H1 (cell line): Measurements from ENCODE around the gene INPP5A. TPM values are rescaled to one million over a fixed set of nuclear protein-coding genes. Genes with fewer than 3 reads are reported as not detected.

ENCODE experiments used
- CTCF ChIA-PET: fragments of 300-600 bp; sonication (Branson Sonifier 250); formaldehyde crosslinking; loops from one replicate; lab custom pipeline; 2021; ENCODE audit not compliant: partially characterized antibody; lab: Charles Lee
- POLR2A ChIA-PET: fragments of 300-600 bp; sonication (Branson Sonifier 250); formaldehyde crosslinking; loops from one replicate; lab custom pipeline; 2021; ENCODE audit warnings: inconsistent platforms; ENCODE audit not compliant: partially characterized antibody; lab: Charles Lee
- DNase-seq, 2 experiments: peaks; one replicate each; pipeline versions ENCODE4 v3.0.0 to v3.0.0-alpha.2; 2010 to 2022; ENCODE audit warnings: low spot score in 2 of 2, low read depth in 1 of 2, mixed read lengths in 1 of 2
- FAIRE-seq: peaks from 2 replicates; lab custom pipeline; 2011; peaks lifted over from hg19 to GRCh38; lab: Jason Lieb, UNC
- H2AFZ ChIP-seq: 2 replicates; pipeline ENCODE4 v1.8.1; 2012; ENCODE audit warnings: low read length, inconsistent platforms
- H2AK5ac ChIP-seq: 2 replicates; pipeline ENCODE4 v1.6.1; 2013; ENCODE audit warnings: low read depth, low read length
- H2BK120ac ChIP-seq: replicated peaks from 2 replicates; pipeline ENCODE3; 2013; ENCODE audit warnings: low read depth, low read length, inconsistent platforms
- H2BK12ac ChIP-seq: 2 replicates; pipeline ENCODE4 v1.6.1; 2013; ENCODE audit warnings: low read depth, low read length
- H2BK15ac ChIP-seq: 2 replicates; pipeline ENCODE4 v1.6.1; 2013; ENCODE audit warnings: low read length
- H2BK20ac ChIP-seq: 2 replicates; pipeline ENCODE4 v1.6.1; 2013; ENCODE audit warnings: low read length
- H2BK5ac ChIP-seq: 2 replicates; pipeline ENCODE4 v1.6.1; 2013; ENCODE audit warnings: low read depth, low read length
- H3K14ac ChIP-seq: 2 replicates; pipeline ENCODE4 v1.6.1; 2013; ENCODE audit warnings: inconsistent platforms; ENCODE audit not compliant: insufficient read length
- H3K18ac ChIP-seq: 2 replicates; pipeline ENCODE4 v1.6.1; 2013; ENCODE audit warnings: low read length; ENCODE audit errors: extremely low read depth
- H3K23ac ChIP-seq: 2 replicates; pipeline ENCODE4 v1.6.1; 2013; ENCODE audit warnings: inconsistent platforms; ENCODE audit not compliant: insufficient read length
- H3K23me2 ChIP-seq: 2 replicates; pipeline ENCODE4 v1.6.1; 2013; ENCODE audit warnings: low read depth, low read length
- H3K27ac ChIP-seq: 2 replicates; pipeline ENCODE4 v1.6.1; 2011; ENCODE audit warnings: low read depth, low read length, inconsistent platforms
- H3K27me3 ChIP-seq, 4 experiments: replicated peaks in 1 of 4; 1 replicate in 1 of 4; 2 replicates in 3 of 4; pipeline versions ENCODE4 v1.6.1 to v1.8.1; 2011 to 2013; ENCODE audit warnings: low read length in 3 of 4, mild to moderate bottlenecking in 3 of 4, inconsistent platforms in 2 of 4, mixed read lengths in 2 of 4, moderate library complexity in 1 of 4; ENCODE audit not compliant: control insufficient read depth in 3 of 4, insufficient read depth in 3 of 4; ENCODE audit errors: extremely low read depth in 1 of 4
- H3K36me3 ChIP-seq, 4 experiments: 2 replicates each; pipeline versions ENCODE4 v1.6.1 to v1.8.1; 2011 to 2013; ENCODE audit warnings: mild to moderate bottlenecking in 4 of 4, low read length in 3 of 4, moderate library complexity in 2 of 4, control low read depth in 1 of 4, inconsistent platforms in 1 of 4; ENCODE audit not compliant: insufficient read depth in 4 of 4, control insufficient read depth in 2 of 4
- H3K4ac ChIP-seq: replicated peaks from 2 replicates; pipeline ENCODE3; 2013; ENCODE audit warnings: low read length, low read depth, mixed read lengths, inconsistent platforms; ENCODE audit not compliant: insufficient read length
- H3K4me1 ChIP-seq, 4 experiments: replicated peaks in 1 of 4; 1 replicate in 1 of 4; 2 replicates in 3 of 4; pipeline versions ENCODE4 v1.6.1 to v1.8.1; 2011 to 2013; ENCODE audit warnings: low read length in 3 of 4, inconsistent platforms in 2 of 4, mixed read lengths in 1 of 4; ENCODE audit not compliant: insufficient read depth in 4 of 4, control insufficient read depth in 3 of 4
- H3K4me2 ChIP-seq, 2 experiments: 2 replicates each; pipeline versions ENCODE4 v1.6.1 to v1.8.1; 2011 to 2013; ENCODE audit warnings: low read depth in 2 of 2, low read length in 2 of 2, control low read depth in 1 of 2, inconsistent platforms in 1 of 2, mild to moderate bottlenecking in 1 of 2; ENCODE audit not compliant: insufficient read depth in 1 of 2
- H3K4me3 ChIP-seq, 4 experiments: fragments of 200-600, 300-600 bp in 1 of 4; sonication (generic), shearing (Covaris generic), sonication (Bioruptor Twin) in 1 of 4; 2 replicates each; pipeline versions ENCODE4 v1.5.1 to v1.8.1; 2011 to 2016; ENCODE audit warnings: low read length in 4 of 4, low read depth in 3 of 4, control low read depth in 2 of 4, inconsistent platforms in 2 of 4, mild to moderate bottlenecking in 2 of 4, mixed read lengths in 1 of 4, moderate library complexity in 1 of 4; ENCODE audit not compliant: insufficient read depth in 2 of 4; ENCODE audit errors: extremely low read depth in 1 of 4
- H3K56ac ChIP-seq: replicated peaks from 2 replicates; pipeline ENCODE3; 2013; ENCODE audit warnings: low read depth, mild to moderate bottlenecking, mixed read lengths, low read length, inconsistent platforms; ENCODE audit not compliant: insufficient read length
- H3K79me1 ChIP-seq: 2 replicates; pipeline ENCODE4 v1.6.1; 2013; ENCODE audit warnings: low read depth, low read length, control low read depth
- H3K79me2 ChIP-seq, 2 experiments: 2 replicates each; pipeline versions ENCODE4 v1.6.1 to v1.8.1; 2012 to 2013; ENCODE audit warnings: low read length in 2 of 2, mild to moderate bottlenecking in 2 of 2, inconsistent platforms in 1 of 2; ENCODE audit not compliant: insufficient read depth in 2 of 2, control insufficient read depth in 1 of 2
- H3K9ac ChIP-seq, 4 experiments: replicated peaks in 1 of 4; 1 replicate in 1 of 4; 2 replicates in 3 of 4; pipeline versions ENCODE4 v1.6.1 to v1.8.1; 2011 to 2013; ENCODE audit warnings: low read depth in 3 of 4, low read length in 3 of 4, control low read depth in 2 of 4, mild to moderate bottlenecking in 2 of 4, moderate library complexity in 2 of 4, inconsistent platforms in 1 of 4; ENCODE audit errors: extremely low read depth in 1 of 4
- H3K9me3 ChIP-seq, 2 experiments: 2 replicates each; pipeline versions ENCODE4 v1.6.1 to v1.8.1; 2012 to 2013; ENCODE audit warnings: mild to moderate bottlenecking in 2 of 2, moderate library complexity in 2 of 2, control low read depth in 1 of 2, inconsistent platforms in 1 of 2, low read depth in 1 of 2, low read length in 1 of 2, mixed read lengths in 1 of 2; ENCODE audit not compliant: insufficient read depth in 2 of 2
- H4K20me1 ChIP-seq, 2 experiments: replicated peaks in 1 of 2; 2 replicates each; pipeline versions ENCODE3 to v1.8.1; 2011 to 2013; ENCODE audit warnings: inconsistent platforms in 2 of 2, low read length in 2 of 2, mild to moderate bottlenecking in 1 of 2; ENCODE audit not compliant: insufficient read depth in 2 of 2, control insufficient read depth in 1 of 2
- H4K5ac ChIP-seq: 2 replicates; pipeline ENCODE4 v1.6.1; 2013; ENCODE audit warnings: low read length, low read depth, mixed read lengths, inconsistent platforms; ENCODE audit not compliant: insufficient read length
- H4K8ac ChIP-seq: 2 replicates; pipeline ENCODE4 v1.8.0; 2013; ENCODE audit warnings: mild to moderate bottlenecking, moderate library complexity, low read length, inconsistent platforms; ENCODE audit not compliant: insufficient read depth; ENCODE audit errors: extremely low read depth
- H4K91ac ChIP-seq: replicated peaks from 2 replicates; pipeline ENCODE3; 2013; ENCODE audit warnings: low read length, mixed read lengths, inconsistent platforms; ENCODE audit not compliant: insufficient read length
- BACH1 ChIP-seq: IDR thresholded peaks from 2 replicates; pipeline ENCODE4 v1.6.1; 2012; ENCODE audit warnings: low read length, improper control_type of control experiment
- JUND ChIP-seq: IDR thresholded peaks from 2 replicates; pipeline ENCODE4 v1.6.1; 2011; ENCODE audit warnings: mild to moderate bottlenecking, improper control_type of control experiment, low read length
- RXRA ChIP-seq: IDR thresholded peaks from 2 replicates; pipeline ENCODE4 v1.6.1; 2011; ENCODE audit warnings: low read depth, mild to moderate bottlenecking, low read length, moderate library complexity; ENCODE audit not compliant: insufficient read depth
- SP4 ChIP-seq: IDR thresholded peaks from 2 replicates; pipeline ENCODE4 v1.6.1; 2012; ENCODE audit warnings: low read length, inconsistent platforms
- WGBS, 2 experiments: shearing (Covaris generic) in 1 of 2; methylation state at CpG; one replicate each; pipeline versions ENCODE4 v1.1.6 to v1.1.7; 2013 to 2015; ENCODE audit warnings: low lambda C conversion rate in 2 of 2, mixed read lengths in 2 of 2, inconsistent platforms in 1 of 2, low coverage in 1 of 2, missing lambda C conversion rate in 1 of 2; ENCODE audit not compliant: insufficient replicate concordance in 2 of 2, insufficient coverage in 1 of 2, insufficient read length in 1 of 2; ENCODE audit errors: extremely low coverage in 1 of 2, missing lambda C conversion rate in 1 of 2; 5-methylcytosine and 5-hydroxymethylcytosine counted together
- polyA plus RNA-seq, 7 experiments: library from polyadenylated mRNA; depleted of rRNA in 3 of 7; stranded (reverse) in 5 of 7; unstranded in 2 of 7; fragments of >200 nt in 5 of 7; fragments of 200-250 nt in 2 of 7; gene quantifications; 1 replicate in 5 of 7; 2 replicates in 1 of 7; 4 replicates in 1 of 7; pipeline versions ENCODE4 v1.2.1 to v1.2.3, GENCODE V29; 2011 to 2013; ENCODE audit warnings: missing spikeins in 2 of 7, mixed read lengths in 2 of 7
- total RNA-seq: library from RNA; stranded (reverse); fragmentation: NEBNext Ultra II Directional; extraction: Animal tissue kit (Norgen Biotek cat#: 25700); gene quantifications from 2 replicates; pipeline ENCODE4 v1.2.1, GENCODE V29; 2021
- TF ChIP-seq, protein P1 (sequence below): IDR thresholded peaks from 2 replicates; pipeline ENCODE4 v1.6.1; 2011; ENCODE audit warnings: low read length, improper control_type of control experiment
- TF ChIP-seq, protein P2 (sequence below): IDR thresholded peaks from 2 replicates; pipeline ENCODE4 v1.6.1; 2012; ENCODE audit warnings: low read length, inconsistent platforms

The INPP5A gene
- total and polyA plus RNA-seq, 2 of the 8 experiments (the other 6 are each of a cell fraction or from before 2014, with no cell fraction given), result 19.7 to 27.5 TPM

DNA sequence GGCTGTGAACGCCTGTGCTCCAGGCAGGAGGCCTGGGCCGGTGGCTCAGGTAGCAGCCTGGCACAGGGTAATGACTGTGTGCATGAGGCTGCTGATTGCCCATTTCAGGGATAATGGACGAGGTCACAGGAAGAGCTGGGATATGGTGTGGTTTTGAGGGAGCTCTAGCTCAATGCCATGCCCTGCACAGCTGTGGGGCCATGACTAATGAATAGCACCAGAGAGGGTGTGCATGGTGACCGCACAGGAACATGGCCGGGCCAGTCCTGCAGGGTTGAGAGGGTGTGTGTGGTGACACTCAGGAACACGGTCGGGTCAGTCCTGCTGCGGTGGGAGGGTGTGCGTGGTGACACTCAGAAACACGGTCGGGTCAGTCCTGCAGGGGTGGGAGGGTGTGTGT is 226.5 kb downstream of the INPP5A start:
- H2BK5ac ChIP-seq, result no peak overlapping the region
- DNase-seq, result no peak
- H3K56ac ChIP-seq, result no peak overlapping the region
- H3K79me1 ChIP-seq, result no peaks in the 10 kb centered on the region
- FAIRE-seq, result no peak
- no peak overlapping the region for H3K14ac ChIP-seq
- H3K23me2 ChIP-seq, result no peaks in the 10 kb centered on the region
- H4K8ac ChIP-seq, result no peak overlapping the region; the same call in 1 of the 2 replicates
- H2BK120ac ChIP-seq, result no peak overlapping the region
- POLR2A ChIA-PET, result interaction anchor here (0.6 kb wide), 1 partner anchor 132 kb away, joined by 3 read pairs; no protein-coding TSS in a partner anchor
- peaks cover 8 to 12% of the 10 kb centered on the region in 2 experiments; a peak in 2 of 4 replicates for H3K9me3 ChIP-seq
- TF ChIP-seq SP4 (no peak), BACH1 (no peak), JUND (no peak), RXRA (no peak)
- TF ChIP-seq, protein P1, sequence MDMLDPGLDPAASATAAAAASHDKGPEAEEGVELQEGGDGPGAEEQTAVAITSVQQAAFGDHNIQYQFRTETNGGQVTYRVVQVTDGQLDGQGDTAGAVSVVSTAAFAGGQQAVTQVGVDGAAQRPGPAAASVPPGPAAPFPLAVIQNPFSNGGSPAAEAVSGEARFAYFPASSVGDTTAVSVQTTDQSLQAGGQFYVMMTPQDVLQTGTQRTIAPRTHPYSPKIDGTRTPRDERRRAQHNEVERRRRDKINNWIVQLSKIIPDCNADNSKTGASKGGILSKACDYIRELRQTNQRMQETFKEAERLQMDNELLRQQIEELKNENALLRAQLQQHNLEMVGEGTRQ, result no peak
- TF ChIP-seq, protein P2, sequence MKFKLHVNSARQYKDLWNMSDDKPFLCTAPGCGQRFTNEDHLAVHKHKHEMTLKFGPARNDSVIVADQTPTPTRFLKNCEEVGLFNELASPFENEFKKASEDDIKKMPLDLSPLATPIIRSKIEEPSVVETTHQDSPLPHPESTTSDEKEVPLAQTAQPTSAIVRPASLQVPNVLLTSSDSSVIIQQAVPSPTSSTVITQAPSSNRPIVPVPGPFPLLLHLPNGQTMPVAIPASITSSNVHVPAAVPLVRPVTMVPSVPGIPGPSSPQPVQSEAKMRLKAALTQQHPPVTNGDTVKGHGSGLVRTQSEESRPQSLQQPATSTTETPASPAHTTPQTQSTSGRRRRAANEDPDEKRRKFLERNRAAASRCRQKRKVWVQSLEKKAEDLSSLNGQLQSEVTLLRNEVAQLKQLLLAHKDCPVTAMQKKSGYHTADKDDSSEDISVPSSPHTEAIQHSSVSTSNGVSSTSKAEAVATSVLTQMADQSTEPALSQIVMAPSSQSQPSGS, result no peak
- TF ChIP-seq, all 59 proteins: peak for 0
- CTCF ChIA-PET, result interaction anchor here (0.8 kb wide), 1 partner anchor 109 kb away, joined by 5 read pairs; no protein-coding TSS in a partner anchor
- H3K23ac ChIP-seq, result no peak overlapping the region
- H4K91ac ChIP-seq, result no peak overlapping the region
- no peak overlapping the region for H3K9ac ChIP-seq
- H3K4me2 ChIP-seq, result no peak overlapping the region
- H3K18ac ChIP-seq, result no peak overlapping the region
- no peaks in the 10 kb centered on the region; a peak in 1 of 7 replicates for H3K4me1 ChIP-seq
- H4K20me1 ChIP-seq, result peaks cover 0 to 6% of the 10 kb centered on the region in 2 experiments
- H3K36me3 ChIP-seq, result no peaks in the 10 kb centered on the region
- H3K4me3 ChIP-seq, result no peak overlapping the region
- H3K79me2 ChIP-seq, result no peaks in the 10 kb centered on the region
- no peak overlapping the region for H4K5ac ChIP-seq
- no peak overlapping the region for H2AK5ac ChIP-seq
- H2BK15ac ChIP-seq, result no peak overlapping the region
- H3K4ac ChIP-seq, result no peak overlapping the region
- 89% methylated on average over 10 of the region's 11 CpGs; no CpG with 5 or more reads in 1 of the 2 experiments for WGBS, 2 experiments
- H3K27me3 ChIP-seq, result no peaks in the 10 kb centered on the region
- H2BK20ac ChIP-seq, result no peak overlapping the region
- H2BK12ac ChIP-seq, result no peak overlapping the region
- H3K27ac ChIP-seq, result no peak overlapping the region
- no peak overlapping the region for H2AFZ ChIP-seq
